Gastrocnemius medialis (tissue), 4 donors: ENCODE data around the gene BCL10. TPM values are rescaled to one million over a fixed set of nuclear protein-coding genes. Genes with fewer than 3 reads are reported as not detected.
A peak's percentile ranks its signal among the peaks of the same experiment; 100 is the strongest.

Experiments used
- ATAC-seq, 2 donors: fragments of 150-250 bp; one replicate each; pipeline ENCODE4 v1.9.1; 2016
- DNase-seq, 2 donors: peaks; one replicate each; pipeline ENCODE4 v3.0.0-alpha.2; 2019
- H3K27ac ChIP-seq, 4 donors: fragments of 200-600 bp; sonication (generic); 1 replicate in 1 of 4; 2 replicates in 3 of 4; pipeline ENCODE4 v1.5.1; 2016 to 2018; ENCODE audit warnings: mild to moderate bottlenecking in 2 of 4, moderate library complexity in 1 of 4
- H3K27me3 ChIP-seq, 3 donors: fragments of 200-600 bp; sonication (generic) in 2 of 3; 1 replicate in 1 of 3; 2 replicates in 2 of 3; pipeline versions ENCODE4 v1.5.1 to v1.6.0; 2016 to 2019; ENCODE audit warnings: mild to moderate bottlenecking in 1 of 3, moderate library complexity in 1 of 3
- H3K36me3 ChIP-seq, 2 donors: fragments of 200-600 bp; sonication (generic) in 1 of 2; one replicate each; pipeline ENCODE4 v1.5.1; 2017 to 2018
- H3K4me1 ChIP-seq, 2 donors: fragments of 200-600 bp; sonication (generic) in 1 of 2; one replicate each; pipeline ENCODE4 v1.5.1; 2016 to 2017; ENCODE audit warnings: mild to moderate bottlenecking in 2 of 2
- H3K4me3 ChIP-seq, 4 donors: fragments of 200-600 bp; sonication (generic) in 3 of 4; 1 replicate in 1 of 4; 2 replicates in 3 of 4; pipeline ENCODE4 v1.5.1; 2016 to 2019; ENCODE audit warnings: mild to moderate bottlenecking in 2 of 4
- H3K9me3 ChIP-seq, 3 donors: fragments of 200-600 bp; sonication (generic) in 2 of 3; 1 replicate in 1 of 3; 2 replicates in 2 of 3; pipeline ENCODE4 v1.5.1; 2016 to 2019
- POLR2A ChIP-seq, 2 donors: fragments of 450-650 bp; IDR thresholded peaks; one replicate each; pipeline ENCODE4 v1.6.1; 2017; ENCODE audit warnings: antibody characterized with exemption in 2 of 2, mild to moderate bottlenecking in 2 of 2, moderate library complexity in 2 of 2
- in situ Hi-C, 4 donors: fragments of 200-750 bp; cut with MboI; loops; one replicate each; pipeline versions ENCODE4 v1.15.0 to v1.8.0; 2017; ENCODE audit warnings: low sequenced_read_pairs in 4 of 4
- intact Hi-C: fragments of 100-400 bp; cut with DNase I; formaldehyde crosslinking; loops from one replicate; pipeline ENCODE4 v1.15.1; 2023; ENCODE audit warnings: low total_unique reads
- total RNA-seq, 4 donors: library from RNA; depleted of rRNA; stranded (reverse); fragments of >200 nt; gene quantifications; one replicate each; pipeline versions ENCODE4 v1.1.0 to v1.2.3, GENCODE V29; 2016
- TF ChIP-seq, protein P1 (sequence below), 5 experiments: fragments of 450-650 bp in 3 of 5; fragments of 200-600 bp in 2 of 5; sonication (generic) in 2 of 5; IDR thresholded peaks in 4 of 5; conservative IDR thresholded peaks in 1 of 5; 1 replicate in 4 of 5; 2 replicates in 1 of 5; pipeline ENCODE4 v1.5.1; 2016 to 2019; ENCODE audit warnings: antibody characterized with exemption in 5 of 5, mild to moderate bottlenecking in 3 of 5, moderate library complexity in 3 of 5

Gene BCL10
- total RNA-seq, 4 donors from 2014 or later, result 4.3 to 6.4 (median 5.4) TPM

DNA sequence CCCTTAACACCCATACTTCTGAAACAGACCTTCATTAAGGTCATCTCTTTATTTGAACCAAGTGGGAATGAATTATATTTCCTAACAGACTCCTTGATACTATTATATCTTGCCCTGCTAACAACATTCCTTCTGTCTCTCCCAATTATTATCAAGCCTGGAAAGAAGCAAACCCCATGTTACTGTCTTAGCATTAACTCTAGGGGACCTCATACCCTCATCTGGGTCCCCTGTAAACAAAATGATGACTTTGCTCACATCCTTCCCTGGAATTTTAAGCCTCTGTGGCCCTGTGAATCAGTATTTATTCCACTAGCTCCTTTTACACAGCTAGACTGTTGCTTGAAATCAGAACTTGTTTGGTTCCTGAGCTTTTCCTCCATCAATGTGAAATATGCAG lies 38.3 kb upstream of the BCL10 start:
- Histone ChIP-seq H3K9me3 (no peaks in the 10 kb centered on the region), H3K4me3 (no peak overlapping the region), H3K36me3 (no peaks in the 10 kb centered on the region), H3K4me1 (peaks cover 29 to 32% of the 10 kb centered on the region in 2 donors), H3K27ac (peak overlapping the region; percentile 83 to 90 (median 85)), H3K27me3 (no peaks in the 10 kb centered on the region)
- DNase-seq (no peak), ATAC-seq (peak in 1 of 2 donors; percentile 2)
- intact Hi-C loops (loop anchor here (1.0 to 2.0 kb wide), 2 partner anchors 25 to 266 kb away; partner anchors contain the start of gene CCN1), in situ Hi-C loops (loop anchor here (5.0 to 25.0 kb wide), 5 partner anchors 83 to 573 kb away; partner anchors contain the start of gene CCN1 (in 1 of the 4))
- TF ChIP-seq, protein P1, sequence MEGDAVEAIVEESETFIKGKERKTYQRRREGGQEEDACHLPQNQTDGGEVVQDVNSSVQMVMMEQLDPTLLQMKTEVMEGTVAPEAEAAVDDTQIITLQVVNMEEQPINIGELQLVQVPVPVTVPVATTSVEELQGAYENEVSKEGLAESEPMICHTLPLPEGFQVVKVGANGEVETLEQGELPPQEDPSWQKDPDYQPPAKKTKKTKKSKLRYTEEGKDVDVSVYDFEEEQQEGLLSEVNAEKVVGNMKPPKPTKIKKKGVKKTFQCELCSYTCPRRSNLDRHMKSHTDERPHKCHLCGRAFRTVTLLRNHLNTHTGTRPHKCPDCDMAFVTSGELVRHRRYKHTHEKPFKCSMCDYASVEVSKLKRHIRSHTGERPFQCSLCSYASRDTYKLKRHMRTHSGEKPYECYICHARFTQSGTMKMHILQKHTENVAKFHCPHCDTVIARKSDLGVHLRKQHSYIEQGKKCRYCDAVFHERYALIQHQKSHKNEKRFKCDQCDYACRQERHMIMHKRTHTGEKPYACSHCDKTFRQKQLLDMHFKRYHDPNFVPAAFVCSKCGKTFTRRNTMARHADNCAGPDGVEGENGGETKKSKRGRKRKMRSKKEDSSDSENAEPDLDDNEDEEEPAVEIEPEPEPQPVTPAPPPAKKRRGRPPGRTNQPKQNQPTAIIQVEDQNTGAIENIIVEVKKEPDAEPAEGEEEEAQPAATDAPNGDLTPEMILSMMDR (IDR thresholded peaks at IDR 0.05 in 4 of 5, conservative IDR thresholded peaks at IDR 0.05 in 1 of 5), result no peak
- TF ChIP-seq POLR2A (IDR thresholded peaks at IDR 0.05), result no peak

GRCh38 chr1:85313888-85314696 lies 37.7 kb upstream of the BCL10 start:
- intact Hi-C loops, result loop anchor here (2.0 kb wide), 1 partner anchor 267 kb away; the partner anchor contains the start of gene CCN1
- DNase-seq (peak; percentile 59 to 68), ATAC-seq (peak; percentile 96)
- Histone ChIP-seq H3K36me3 (no peaks in the 10 kb centered on the region), H3K27me3 (no peaks in the 10 kb centered on the region), H3K27ac (peak overlapping the region; percentile 83 to 90 (median 85)), H3K4me3 (no peak overlapping the region), H3K9me3 (no peaks in the 10 kb centered on the region), H3K4me1 (peaks cover 29 to 32% of the 10 kb centered on the region in 2 donors)
- TF ChIP-seq POLR2A (IDR thresholded peaks at IDR 0.05), result peak in 1 of 2 donors; percentile 10
- TF ChIP-seq, protein P1 (IDR thresholded peaks at IDR 0.05 in 4 of 5, conservative IDR thresholded peaks at IDR 0.05 in 1 of 5), result no peak
- in situ Hi-C loops, result loop anchor here (5.0 to 25.0 kb wide), 5 partner anchors 83 to 573 kb away; partner anchors contain the start of gene CCN1 (in 1 of the 4)

GRCh38 chr1:85311818-85312217 lies 35.4 kb upstream of the BCL10 start:
- H3K36me3 ChIP-seq, result no peaks in the 10 kb centered on the region
- no peak overlapping the region for H3K4me3 ChIP-seq
- no peaks in the 10 kb centered on the region for H3K9me3 ChIP-seq
- ATAC-seq (no peak), DNase-seq (no peak)
- TF ChIP-seq POLR2A (IDR thresholded peaks at IDR 0.05), result no peak
- TF ChIP-seq, protein P1 (IDR thresholded peaks at IDR 0.05 in 4 of 5, conservative IDR thresholded peaks at IDR 0.05 in 1 of 5), result no peak
- intact Hi-C loops, result no loop called here
- H3K4me1 ChIP-seq, result peaks cover 35 to 44% of the 10 kb centered on the region in 2 donors
- in situ Hi-C loops, result loop anchor here (5.0 to 25.0 kb wide), 5 partner anchors 85 to 575 kb away; partner anchors contain the start of gene CCN1 (in 1 of the 4)
- H3K27ac ChIP-seq, result no peak overlapping the region
- no peaks in the 10 kb centered on the region for H3K27me3 ChIP-seq

GRCh38 chr1:85308833-85309350 lies 32.5 kb upstream of the BCL10 start:
- intact Hi-C loops (loop anchor here (1.0 to 5.0 kb wide), 6 partner anchors 35 to 398 kb away; partner anchors contain the start of gene ZNHIT6), in situ Hi-C loops (loop anchor here in 2 of 4 donors (5.0 to 25.0 kb wide), 5 partner anchors 88 to 578 kb away; partner anchors contain the start of gene CCN1 (in 1 of the 2))
- Histone ChIP-seq H3K36me3 (no peaks in the 10 kb centered on the region), H3K27me3 (no peaks in the 10 kb centered on the region), H3K4me3 (no peak overlapping the region), H3K9me3 (no peaks in the 10 kb centered on the region), H3K27ac (no peak overlapping the region), H3K4me1 (peaks cover 14 to 23% of the 10 kb centered on the region in 2 donors)
- ATAC-seq, result no peak
- no peak for DNase-seq
- no peak for TF ChIP-seq POLR2A (IDR thresholded peaks at IDR 0.05)
- TF ChIP-seq, protein P1 (IDR thresholded peaks at IDR 0.05 in 4 of 5, conservative IDR thresholded peaks at IDR 0.05 in 1 of 5), result no peak
